ENCODE data around the gene ACTL7A.
A peak's percentile ranks its signal among the peaks of the same experiment; 100 is the strongest.
"Not testable (repeated sequence)": the region's sequence is repeated elsewhere in the genome, so short reads cannot be mapped to it uniquely, and the experiment has no call there.

ACTL7A gene

DNA sequence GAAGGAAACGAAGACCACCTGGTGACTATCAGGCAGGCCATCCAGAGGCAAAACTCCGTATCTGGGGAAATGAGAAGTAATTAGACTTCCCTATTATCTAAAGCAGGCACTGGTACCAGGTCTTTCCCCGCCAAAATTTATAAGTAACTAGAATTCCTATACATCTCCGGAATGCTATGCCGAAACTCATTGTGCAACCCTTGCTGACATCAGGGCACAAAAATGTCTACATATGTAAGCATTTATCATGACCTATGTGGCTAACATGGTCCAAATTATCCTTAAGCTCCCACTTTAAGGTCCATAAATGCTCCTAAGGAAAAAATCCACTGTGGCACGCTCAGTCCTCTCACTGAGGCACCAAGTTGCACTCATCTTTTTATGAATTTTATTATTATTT, 24.0 kb upstream of the ACTL7A start:
- CTCF ChIA-PET: no interaction called here
- peaks cover 9% of the 10 kb centered on the region for H3K4me1 Mint-ChIP-seq
- no peaks in the 10 kb centered on the region for H3K36me3 Mint-ChIP-seq
- no peak overlapping the region for H3K27ac Mint-ChIP-seq
- H3K27me3 Mint-ChIP-seq: no peaks in the 10 kb centered on the region
- H3K9me3 Mint-ChIP-seq: no peaks in the 10 kb centered on the region
- no peak for DNase-seq
- no peak overlapping the region for H3K4me3 Mint-ChIP-seq

- H3K36me3 Mint-ChIP-seq, CTCF ChIA-PET, H3K4me3 Mint-ChIP-seq, H3K27ac Mint-ChIP-seq, H3K9me3 Mint-ChIP-seq, DNase-seq, H3K27me3 Mint-ChIP-seq: not testable (repeated sequence)
- H3K4me1 Mint-ChIP-seq: peaks cover 13% of the 10 kb centered on the region
Measured at GRCh38 chr9:108839561-108839960, 22.5 kb upstream of the ACTL7A start.

- Mint-ChIP-seq H3K27ac (no peak overlapping the region), H3K9me3 (no peaks in the 10 kb centered on the region), H3K4me3 (peak overlapping the region; percentile 2), H3K4me1 (peaks cover 13% of the 10 kb centered on the region), H3K27me3 (no peaks in the 10 kb centered on the region), H3K36me3 (no peaks in the 10 kb centered on the region)
- peak; percentile 38 for DNase-seq
- CTCF ChIA-PET: no interaction called here
Measured at GRCh38 chr9:108842610-108843295, 19.3 kb upstream of the ACTL7A start.

DNA sequence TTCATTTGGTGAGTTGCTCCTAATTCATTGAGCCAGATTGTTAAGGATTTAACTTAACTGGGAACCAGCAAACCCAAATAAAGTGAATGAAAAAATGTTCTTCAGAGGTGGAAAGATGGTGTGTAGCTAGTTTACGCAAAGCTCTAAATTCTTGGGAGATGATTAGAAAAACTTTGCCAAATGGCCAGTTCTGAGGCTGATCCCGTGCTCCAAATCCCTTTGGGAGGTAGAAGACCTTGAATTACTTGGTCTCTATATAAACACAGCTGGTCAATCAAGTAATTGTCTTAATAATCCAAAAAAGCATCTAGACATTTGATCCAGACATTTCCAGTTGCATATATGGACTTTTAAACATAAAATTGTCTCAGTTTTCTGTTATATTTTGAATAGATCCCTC, 17.7 kb upstream of the ACTL7A start:
- H3K27me3 Mint-ChIP-seq: no peaks in the 10 kb centered on the region
- no peak overlapping the region for H3K4me3 Mint-ChIP-seq
- no peak overlapping the region for H3K27ac Mint-ChIP-seq
- DNase-seq: no peak
- CTCF ChIA-PET: no interaction called here
- peaks cover 13% of the 10 kb centered on the region for H3K4me1 Mint-ChIP-seq
- no peaks in the 10 kb centered on the region for H3K9me3 Mint-ChIP-seq
- H3K36me3 Mint-ChIP-seq: no peaks in the 10 kb centered on the region

- H3K36me3 Mint-ChIP-seq: no peaks in the 10 kb centered on the region
- CTCF ChIA-PET: no interaction called here
- H3K4me1 Mint-ChIP-seq: peaks cover 13% of the 10 kb centered on the region
- no peak overlapping the region for H3K4me3 Mint-ChIP-seq
- no peak overlapping the region for H3K27ac Mint-ChIP-seq
- no peak for DNase-seq
- no peaks in the 10 kb centered on the region for H3K9me3 Mint-ChIP-seq
- H3K27me3 Mint-ChIP-seq: no peaks in the 10 kb centered on the region
Measured at GRCh38 chr9:108844856-108845255, 17.2 kb upstream of the ACTL7A start.

- DNase-seq: no peak
- Mint-ChIP-seq H3K4me1 (peaks cover 13% of the 10 kb centered on the region), H3K36me3 (no peaks in the 10 kb centered on the region), H3K27me3 (no peaks in the 10 kb centered on the region), H3K4me3 (no peak overlapping the region), H3K9me3 (no peaks in the 10 kb centered on the region), H3K27ac (no peak overlapping the region)
- CTCF ChIA-PET: no interaction called here
Measured at GRCh38 chr9:108845507-108845906, 16.6 kb upstream of the ACTL7A start.

- Mint-ChIP-seq H3K27ac (no peak overlapping the region), H3K27me3 (no peaks in the 10 kb centered on the region), H3K9me3 (no peaks in the 10 kb centered on the region), H3K4me3 (no peak overlapping the region), H3K4me1 (peaks cover 13% of the 10 kb centered on the region), H3K36me3 (no peaks in the 10 kb centered on the region)
- DNase-seq: no peak
- CTCF ChIA-PET: no interaction called here
Measured at GRCh38 chr9:108845947-108846346, 16.1 kb upstream of the ACTL7A start.

DNA sequence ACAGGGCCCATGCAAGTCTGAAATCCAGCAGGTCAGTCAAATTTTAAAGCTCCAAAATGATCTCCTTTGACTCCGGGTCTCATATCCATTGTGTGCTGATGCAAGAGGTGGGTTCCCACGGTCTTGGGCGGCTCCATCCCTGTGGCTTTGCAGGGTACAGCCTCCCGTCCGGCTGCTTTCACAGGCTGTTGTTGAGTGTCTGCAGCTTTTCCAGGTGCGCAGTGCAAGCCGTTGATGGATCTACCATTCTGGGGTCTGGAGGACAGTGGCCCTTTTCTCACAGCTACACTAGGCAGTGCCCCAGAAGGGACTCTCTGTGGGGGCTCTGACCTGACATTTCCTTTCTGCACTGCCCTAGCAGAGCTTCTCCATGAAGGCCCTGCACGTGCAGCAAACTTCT, 13.8 kb upstream of the ACTL7A start:
- H3K4me1 Mint-ChIP-seq, CTCF ChIA-PET, DNase-seq, H3K4me3 Mint-ChIP-seq, H3K36me3 Mint-ChIP-seq, H3K9me3 Mint-ChIP-seq, H3K27ac Mint-ChIP-seq: not testable (repeated sequence)
- H3K27me3 Mint-ChIP-seq: peaks cover 11% of the 10 kb centered on the region

DNA sequence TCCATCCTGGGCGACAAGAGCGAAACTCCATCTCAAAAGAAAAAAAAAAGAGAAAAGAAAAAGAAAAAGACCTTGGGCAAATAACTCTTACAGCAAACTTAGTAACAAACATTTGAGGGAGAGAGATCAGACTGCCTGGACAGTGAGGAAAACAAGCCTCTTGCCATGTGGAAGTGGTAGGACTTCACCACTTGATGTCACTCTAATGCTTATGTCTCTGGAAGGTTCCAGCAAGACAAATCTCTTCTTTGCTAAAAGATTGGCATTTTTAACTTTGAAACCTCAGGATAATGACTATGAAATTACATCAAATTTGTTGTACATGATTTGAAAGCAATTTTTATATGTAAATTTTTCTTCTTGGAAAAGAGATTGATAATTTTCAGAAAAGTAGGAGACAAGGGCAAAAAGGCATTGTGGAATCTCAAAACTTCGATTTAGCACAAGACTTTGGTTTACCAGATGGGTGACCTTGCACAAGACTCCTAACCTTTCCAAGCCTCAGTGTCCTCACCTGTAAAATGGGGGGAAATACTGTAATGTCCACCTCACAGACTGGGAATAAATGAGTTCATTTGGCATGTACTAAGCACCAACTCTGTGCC, 11.7 kb upstream of the ACTL7A start:
- no peak overlapping the region for H3K4me3 Mint-ChIP-seq
- no peak for DNase-seq

GRCh38 chr9:108851138-108851537, 10.9 kb upstream of the ACTL7A start:
- H3K27me3 Mint-ChIP-seq: peaks cover 13% of the 10 kb centered on the region
- no peak overlapping the region for H3K27ac Mint-ChIP-seq
- no peaks in the 10 kb centered on the region for H3K36me3 Mint-ChIP-seq
- no peaks in the 10 kb centered on the region for H3K4me1 Mint-ChIP-seq
- no peak overlapping the region for H3K4me3 Mint-ChIP-seq
- no peak for DNase-seq
- CTCF ChIA-PET: interaction anchor here (0.7 kb wide), 1 partner anchor 401 kb away, joined by 3 read pairs; no protein-coding TSS in a partner anchor
- H3K9me3 Mint-ChIP-seq: no peaks in the 10 kb centered on the region

More for the DNA sequence above, 11.7 kb upstream of the ACTL7A start:
- H3K4me1 Mint-ChIP-seq: no peaks in the 10 kb centered on the region
- no peak overlapping the region for H3K27ac Mint-ChIP-seq
- H3K9me3 Mint-ChIP-seq: no peaks in the 10 kb centered on the region
- CTCF ChIA-PET: interaction anchor here (0.7 kb wide), 1 partner anchor 402 kb away, joined by 3 read pairs; no protein-coding TSS in a partner anchor
- no peaks in the 10 kb centered on the region for H3K36me3 Mint-ChIP-seq
- H3K27me3 Mint-ChIP-seq: peaks cover 13% of the 10 kb centered on the region

DNA sequence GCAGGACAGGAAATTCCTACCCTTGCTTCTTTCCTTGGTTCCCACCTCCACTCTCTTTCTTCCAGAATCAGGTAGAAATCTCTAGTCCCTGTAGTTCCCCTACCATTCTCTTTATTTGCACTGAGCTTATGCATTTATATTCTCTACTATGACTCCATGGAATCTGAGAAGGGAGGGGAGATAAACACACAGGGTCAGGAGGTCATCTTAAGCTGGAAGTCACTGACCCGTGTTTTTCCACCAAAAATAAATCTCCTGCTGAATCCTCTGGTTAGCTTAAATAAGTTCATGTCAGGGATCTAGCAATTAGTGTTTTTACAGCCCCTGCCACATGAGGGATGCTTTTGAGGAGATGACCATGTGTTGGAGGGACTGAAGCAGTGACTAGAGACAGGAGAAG, 10.0 kb upstream of the ACTL7A start:
- Mint-ChIP-seq H3K27me3 (peaks cover 13% of the 10 kb centered on the region), H3K9me3 (no peaks in the 10 kb centered on the region), H3K4me3 (no peak overlapping the region), H3K27ac (no peak overlapping the region), H3K4me1 (no peaks in the 10 kb centered on the region), H3K36me3 (no peaks in the 10 kb centered on the region)
- CTCF ChIA-PET: no interaction called here
- DNase-seq: no peak

DNA sequence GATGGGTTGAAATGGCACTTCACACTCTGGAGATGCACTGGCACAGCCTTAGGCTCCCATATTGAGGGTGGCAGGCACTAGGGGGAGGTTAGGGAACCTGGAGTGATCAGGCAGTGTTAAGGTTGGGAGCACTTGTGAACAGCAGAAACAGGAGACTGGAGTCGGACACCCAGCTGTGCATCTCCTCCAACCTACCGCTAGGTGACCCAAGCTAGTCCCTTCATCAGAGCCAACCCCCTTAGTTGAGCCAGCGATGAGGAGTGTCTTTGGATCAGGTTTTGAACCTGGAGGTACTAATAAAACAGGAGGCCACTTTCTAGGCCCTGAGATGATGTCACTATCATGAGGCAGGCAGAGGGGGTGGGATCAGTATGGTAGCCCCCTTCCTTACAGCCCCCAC, 8.0 kb upstream of the ACTL7A start:
- CTCF ChIA-PET: no interaction called here
- Mint-ChIP-seq H3K9me3 (no peaks in the 10 kb centered on the region), H3K27me3 (peaks cover 13% of the 10 kb centered on the region), H3K36me3 (no peaks in the 10 kb centered on the region), H3K4me1 (no peaks in the 10 kb centered on the region), H3K27ac (no peak overlapping the region), H3K4me3 (no peak overlapping the region)
- no peak for DNase-seq

DNA sequence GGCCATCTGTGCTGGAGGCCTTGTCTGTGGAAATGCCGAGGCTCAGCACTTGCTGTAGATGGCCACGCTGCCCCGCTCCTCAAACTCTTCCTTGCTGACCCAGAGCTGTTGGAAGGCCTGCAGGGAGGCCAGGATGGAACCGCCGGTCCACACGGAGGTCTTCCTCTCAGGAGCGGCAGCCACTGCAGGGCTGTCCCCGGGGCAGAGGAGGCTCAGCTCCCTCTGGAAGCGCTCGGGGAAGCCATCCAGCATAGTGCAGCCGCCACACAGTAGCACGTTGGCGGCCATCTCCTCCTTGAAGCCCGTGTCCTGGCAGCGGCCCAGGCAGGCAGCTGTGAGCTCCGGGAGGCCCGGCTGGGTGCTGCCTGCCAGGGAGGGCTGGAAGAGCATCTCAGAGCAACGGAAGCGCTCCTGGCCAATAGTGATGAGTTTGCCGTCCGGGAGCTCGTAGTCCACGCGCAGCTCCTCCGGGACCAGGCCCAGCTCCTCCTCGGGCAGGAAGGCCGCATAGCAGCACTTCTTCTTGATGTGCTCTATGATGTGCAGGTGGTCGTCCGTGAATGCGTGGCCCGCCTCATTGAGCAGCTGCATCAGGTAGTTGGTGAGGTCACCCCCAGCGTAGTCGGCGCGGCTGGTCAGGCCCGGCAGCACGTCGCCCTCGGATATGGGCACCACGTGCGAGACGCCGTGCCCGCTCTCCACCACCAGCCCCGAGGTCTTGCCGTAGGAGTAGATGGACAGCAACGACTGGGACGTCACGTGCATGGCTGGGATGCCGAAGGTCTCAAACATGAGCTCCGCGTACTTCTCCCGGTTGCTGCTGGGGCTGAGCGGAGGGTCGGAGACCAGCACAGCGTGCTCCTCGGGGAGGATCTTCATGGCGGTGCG, 7.2 kb upstream of the ACTL7A start:
- no peak for DNase-seq
- Mint-ChIP-seq H3K4me1 (no peaks in the 10 kb centered on the region), H3K36me3 (no peaks in the 10 kb centered on the region), H3K27me3 (peaks cover 13% of the 10 kb centered on the region), H3K9me3 (no peaks in the 10 kb centered on the region), H3K27ac (no peak overlapping the region), H3K4me3 (no peak overlapping the region)
- CTCF ChIA-PET: interaction anchor here (0.6 kb wide), 1 partner anchor 99 kb away, joined by 3 read pairs; no protein-coding TSS in a partner anchor

GRCh38 chr9:108855529-108855886, 6.6 kb upstream of the ACTL7A start:
- CTCF ChIA-PET: interaction anchor here (0.6 kb wide), 1 partner anchor 99 kb away, joined by 3 read pairs; no protein-coding TSS in a partner anchor
- Mint-ChIP-seq H3K9me3 (no peaks in the 10 kb centered on the region), H3K27ac (no peak overlapping the region), H3K36me3 (no peaks in the 10 kb centered on the region), H3K4me1 (no peaks in the 10 kb centered on the region), H3K27me3 (peaks cover 13% of the 10 kb centered on the region), H3K4me3 (no peak overlapping the region)
- no peak for DNase-seq

DNA sequence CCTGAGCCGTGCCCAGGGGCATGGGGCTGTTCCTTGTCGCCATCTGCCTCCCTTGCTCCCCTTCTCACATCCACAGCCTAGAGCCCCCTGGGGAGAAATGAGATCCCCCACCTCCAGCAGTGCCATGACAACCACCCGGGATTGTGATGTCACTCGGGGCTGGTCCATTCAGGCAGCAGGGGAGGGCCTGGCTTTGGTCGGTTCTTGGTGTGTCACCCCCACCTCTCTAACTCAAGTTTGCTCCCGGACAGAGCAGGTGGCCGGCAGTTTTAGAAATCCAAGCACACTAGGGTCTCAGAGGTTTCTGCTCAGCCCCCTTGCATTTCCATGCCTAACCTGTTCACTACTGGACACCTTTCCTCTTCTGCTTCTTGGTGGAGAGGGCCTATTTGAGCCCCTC, 6.2 kb upstream of the ACTL7A start, which contains the start of gene ACTL7B:
Gene ACTL7B, minus strand, starts transcription at position 99 of the 400 bp plus-strand sequence. Its CDS starts 56 bp downstream, at position 43.
- H3K27me3 Mint-ChIP-seq: peaks cover 13% of the 10 kb centered on the region
- no peaks in the 10 kb centered on the region for H3K9me3 Mint-ChIP-seq
- H3K4me3 Mint-ChIP-seq: no peak within 1 kb of the TSS
- H3K4me1 Mint-ChIP-seq: no peaks in the 10 kb centered on the region
- no peak within 1 kb of the TSS for H3K27ac Mint-ChIP-seq
- no peak for DNase-seq
- no peaks in the 10 kb centered on the region for H3K36me3 Mint-ChIP-seq
- CTCF ChIA-PET: no interaction called here

All from activated naive CD4-positive, alpha-beta T cell treated with anti-CD3 and anti-CD28 coated beads, Interleukin-2, amount 10 ng/mL, durations not matched to agents 7 days and 5 days (primary cell).